Measurements from ENCODE around the gene FSTL5.

GRCh38 chr4:162115333-162115732 is 48.5 kb downstream of the FSTL5 start:
- TF ChIP-seq CTCF (IDR thresholded peaks at IDR 0.05; ENCODE audit: low read length): no peak
- TF ChIP-seq EZH2phosphoT487 (IDR thresholded peaks at IDR 0.05; ENCODE audit: low read length): no peak
- no peak for TF ChIP-seq EZH2 (optimal IDR thresholded peaks at IDR 0.05; ENCODE audit: low read depth, low read length)
